Globus pallidus (tissue), 1 donor: ENCODE data around the gene NAP1L5.
A peak's percentile ranks its signal among the peaks of the same experiment; 100 is the strongest.

Experiments
- DNase-seq: peaks from one replicate; pipeline ENCODE4 v3.0.0-alpha.2; 2015; ENCODE audit warnings: low spot score

NAP1L5 gene, protein sequence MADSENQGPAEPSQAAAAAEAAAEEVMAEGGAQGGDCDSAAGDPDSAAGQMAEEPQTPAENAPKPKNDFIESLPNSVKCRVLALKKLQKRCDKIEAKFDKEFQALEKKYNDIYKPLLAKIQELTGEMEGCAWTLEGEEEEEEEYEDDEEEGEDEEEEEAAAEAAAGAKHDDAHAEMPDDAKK

GRCh38 chr4:88697588-88698329 is at the start of gene NAP1L5:
Gene NAP1L5, minus strand, starts transcription at chr4:88697829. Its CDS starts 75 bp downstream, at chr4:88697754.
- DNase-seq, result peak; percentile 65

DNA sequence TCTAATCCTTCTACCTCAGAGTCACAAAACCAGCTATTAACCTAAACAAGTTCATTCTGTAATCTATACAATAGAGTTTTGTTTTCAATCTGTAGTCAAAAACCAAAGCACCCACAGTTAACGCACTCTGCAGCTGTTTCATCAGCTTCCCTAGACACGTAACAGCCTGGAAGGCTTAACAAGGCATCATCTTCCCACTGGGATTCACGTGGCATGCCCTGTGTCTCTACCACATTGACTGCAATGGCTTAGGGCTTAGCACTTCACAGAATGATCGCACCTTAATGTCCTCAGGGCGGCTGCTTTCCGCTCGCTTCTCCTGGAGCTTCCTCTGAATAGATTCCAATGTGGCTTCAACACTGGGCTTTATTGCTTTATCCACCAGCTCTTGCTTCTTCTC is 49.7 kb upstream of the NAP1L5 start:
- no peak for DNase-seq

DNA sequence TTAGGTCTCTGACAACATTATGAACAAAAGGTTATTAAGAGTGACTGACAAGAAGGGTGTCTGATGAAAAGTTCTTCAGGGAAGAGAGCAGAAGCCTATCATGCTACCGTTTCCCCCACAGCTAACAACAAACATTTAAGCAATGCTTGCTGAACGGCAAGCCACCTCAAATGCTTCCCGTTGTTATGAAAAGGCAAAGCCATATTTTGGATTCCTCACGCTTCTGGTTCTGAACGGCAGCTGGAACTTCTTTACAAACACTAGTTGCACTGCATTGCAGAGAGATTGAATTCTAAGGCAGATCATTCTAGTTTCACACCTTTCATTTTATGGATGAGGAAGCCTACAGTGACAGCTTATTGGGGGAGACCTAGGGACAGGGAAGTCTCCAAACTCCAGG is 48.6 kb upstream of the NAP1L5 start:
- no peak for DNase-seq

DNA sequence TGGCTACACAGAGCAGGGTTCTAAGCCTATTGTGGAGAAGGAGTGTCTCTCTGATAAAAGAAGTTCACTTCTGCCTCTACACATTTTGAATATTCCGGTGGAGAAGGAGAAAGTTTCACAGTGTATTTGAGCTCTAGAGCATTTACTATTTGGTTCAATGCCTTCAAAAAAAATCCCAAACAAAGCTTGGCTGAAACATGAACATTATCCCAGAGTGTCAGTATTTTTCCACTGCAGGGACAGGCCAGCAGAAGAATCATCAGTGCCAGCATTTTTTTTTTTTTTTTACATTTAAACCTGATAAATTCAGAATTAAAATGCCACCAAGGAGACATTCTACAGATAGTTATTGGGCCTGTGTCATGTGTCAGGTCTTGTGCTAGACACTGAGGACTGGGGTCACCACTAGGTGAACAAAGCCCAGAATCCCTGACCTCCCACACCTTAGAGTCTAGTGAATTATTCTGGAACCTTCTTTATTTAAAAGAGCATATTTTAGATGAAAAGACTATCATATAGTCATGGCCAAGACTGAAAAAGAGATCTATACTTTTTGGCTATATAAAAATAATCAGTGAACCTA is 48.0 kb upstream of the NAP1L5 start:
- no peak for DNase-seq

DNA sequence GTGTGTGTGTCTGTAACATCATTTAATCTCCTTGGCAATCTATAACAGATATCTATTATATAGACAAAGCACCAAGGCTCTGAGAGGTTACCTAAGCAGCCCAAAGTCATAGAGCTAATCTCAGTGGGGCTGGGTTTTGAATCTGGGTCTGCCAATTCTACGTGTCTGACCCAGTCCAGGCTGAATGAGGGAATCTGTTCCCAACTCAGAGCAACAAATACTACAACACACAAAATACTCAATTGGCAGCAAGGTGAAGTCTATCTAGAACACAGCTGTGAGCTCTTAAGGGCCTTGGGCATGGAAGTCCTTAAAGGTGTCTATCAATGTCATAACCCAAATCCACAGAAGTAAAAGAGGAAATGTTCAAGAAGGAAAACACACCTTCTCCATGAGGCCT is 47.5 kb upstream of the NAP1L5 start:
- DNase-seq, result no peak

GRCh38 chr4:88744609-88745008 is 47.0 kb upstream of the NAP1L5 start:
- no peak for DNase-seq

DNA sequence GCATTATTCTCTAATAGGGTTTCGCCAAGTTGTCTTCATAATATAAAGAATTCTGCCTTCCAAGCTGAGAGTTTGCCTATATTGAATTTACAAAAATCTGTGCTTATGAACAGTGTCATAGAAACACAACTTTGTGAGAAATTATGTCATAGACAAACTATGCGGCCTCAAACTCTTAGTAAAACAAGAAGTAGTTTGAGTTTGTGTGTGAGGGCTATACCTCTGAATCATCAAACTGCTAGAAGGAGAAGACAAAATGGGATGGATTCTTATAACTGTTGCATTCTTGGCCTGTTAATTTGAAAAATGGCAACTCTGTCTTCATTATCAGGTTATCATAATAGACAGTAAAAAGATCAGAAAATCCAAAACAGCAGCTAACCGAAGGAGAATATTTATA is 46.1 kb upstream of the NAP1L5 start:
- DNase-seq, result no peak

GRCh38 chr4:88742561-88742960 is 44.9 kb upstream of the NAP1L5 start:
- DNase-seq, result no peak

- DNase-seq, result no peak
Measured at GRCh38 chr4:88738180-88738579, 40.6 kb upstream of the NAP1L5 start.

DNA sequence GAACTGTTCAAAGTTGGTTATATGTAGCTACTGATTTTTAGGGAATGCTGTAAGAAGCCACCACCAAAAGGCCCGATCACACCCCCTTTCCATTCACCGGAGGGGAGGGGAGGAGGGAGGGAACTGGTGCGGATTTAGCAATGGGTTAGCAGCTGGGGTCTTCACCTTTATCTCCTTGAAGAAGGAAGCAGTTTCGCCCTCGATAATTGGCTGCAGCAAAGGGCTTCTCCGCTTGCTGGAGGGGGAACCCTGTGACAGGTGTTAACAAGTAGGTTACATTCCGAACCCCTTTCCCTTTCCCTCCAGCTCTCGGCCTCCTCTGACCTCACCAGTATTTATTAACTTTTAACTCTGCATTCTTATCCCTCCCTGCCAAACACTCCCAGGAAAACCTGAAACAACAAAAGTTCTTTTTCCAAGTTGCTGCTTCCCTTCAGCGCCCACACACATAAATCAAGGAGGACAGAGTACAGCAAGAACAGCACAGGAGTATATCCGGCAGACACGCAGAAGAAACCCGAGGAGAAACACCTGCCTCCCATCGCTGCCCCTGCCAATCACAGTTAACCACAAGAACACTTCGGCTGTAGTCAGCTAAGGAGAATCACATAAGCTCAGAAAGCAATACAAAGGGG is 39.8 kb upstream of the NAP1L5 start:
- no peak for DNase-seq

GRCh38 chr4:88736264-88736663 is 38.6 kb upstream of the NAP1L5 start:
- no peak for DNase-seq

- DNase-seq, result no peak
Measured at GRCh38 chr4:88735564-88735963, 37.9 kb upstream of the NAP1L5 start.

DNA sequence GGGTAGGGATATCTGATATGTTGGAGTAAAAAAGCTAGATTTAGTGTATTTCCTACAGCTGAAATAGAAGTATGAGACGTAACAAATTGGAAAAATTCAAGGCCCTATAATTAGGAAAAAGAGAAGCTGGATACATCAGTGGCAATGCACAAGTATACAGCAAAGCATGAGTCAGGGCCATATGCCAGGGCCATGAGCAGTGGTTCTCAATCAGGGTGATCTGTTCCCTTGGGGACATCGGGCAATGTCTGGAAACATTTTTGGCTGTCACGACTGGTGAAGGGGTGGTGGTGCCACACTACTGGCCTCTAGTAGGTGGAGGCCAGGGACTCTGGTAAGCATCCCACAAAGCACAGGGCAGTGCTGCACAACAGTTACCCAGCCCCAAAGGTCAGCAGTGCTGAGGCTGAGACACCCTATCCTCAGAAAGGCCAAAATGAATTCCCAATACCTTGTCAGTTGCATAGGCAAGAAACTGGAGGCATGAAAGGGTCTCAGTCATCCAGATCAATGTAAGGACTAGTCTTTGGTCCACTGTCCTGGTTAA is 36.8 kb upstream of the NAP1L5 start:
- no peak for DNase-seq

DNA sequence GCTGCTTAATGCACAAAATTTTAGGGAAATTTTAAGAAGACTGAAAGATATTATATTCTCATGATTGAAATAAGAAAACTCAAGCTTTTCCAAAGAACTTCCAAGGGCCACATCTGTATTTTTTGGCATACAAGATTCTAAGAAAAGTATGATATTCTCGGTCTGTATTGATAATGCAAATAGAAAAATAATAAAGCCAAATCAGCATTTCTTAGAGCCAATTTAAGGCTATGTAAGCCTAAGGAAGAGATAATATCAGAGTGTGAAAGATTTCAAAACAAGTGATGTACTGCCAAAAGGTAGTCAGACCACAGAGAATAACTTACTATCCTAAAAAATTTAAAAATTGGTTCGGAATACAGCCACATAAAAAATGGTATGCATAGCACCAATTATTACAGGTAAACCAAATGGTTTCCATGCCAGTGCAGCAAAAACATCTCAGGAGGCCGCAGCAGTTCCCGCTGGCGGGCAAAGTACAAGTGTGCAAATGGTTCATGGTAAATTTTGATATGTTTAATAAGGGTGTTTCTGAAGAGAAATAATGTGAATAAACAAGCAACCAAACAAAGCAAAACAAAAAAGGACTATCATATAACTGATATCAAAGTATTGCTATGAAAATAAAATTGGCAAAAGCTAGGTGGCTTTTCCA is 35.2 kb upstream of the NAP1L5 start:
- DNase-seq, result no peak

GRCh38 chr4:88731381-88731780 is 33.8 kb upstream of the NAP1L5 start:
- DNase-seq, result no peak

GRCh38 chr4:88730811-88731210 is 33.2 kb upstream of the NAP1L5 start:
- DNase-seq, result no peak

DNA sequence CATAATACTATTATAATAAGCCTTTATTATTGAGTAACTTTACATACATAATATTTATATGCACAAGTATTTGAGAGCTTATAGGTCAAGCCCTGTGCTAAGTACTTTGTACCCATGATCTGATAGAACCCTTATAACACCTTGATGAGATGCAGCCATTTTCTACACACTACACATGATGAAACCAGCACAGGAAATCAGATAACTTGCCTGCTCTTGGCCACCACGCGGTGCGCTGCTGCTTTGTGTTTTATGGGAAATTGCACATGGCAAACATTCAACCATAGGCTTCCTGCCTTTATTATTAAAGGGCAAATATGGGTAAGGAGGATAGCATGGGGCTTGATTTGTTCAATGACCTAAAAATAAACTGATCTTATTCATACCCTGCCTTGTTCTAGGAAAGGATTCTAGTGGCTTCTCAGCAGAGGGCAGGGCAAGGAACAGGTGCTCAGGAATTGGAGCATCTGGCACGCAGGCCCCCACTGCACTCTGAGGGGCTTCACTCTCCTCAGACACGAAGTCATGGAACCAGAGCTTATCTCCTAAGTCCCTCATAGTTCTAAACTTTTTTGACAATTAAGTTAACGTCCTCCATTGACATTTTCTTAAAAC is 31.6 kb upstream of the NAP1L5 start:
- no peak for DNase-seq

DNA sequence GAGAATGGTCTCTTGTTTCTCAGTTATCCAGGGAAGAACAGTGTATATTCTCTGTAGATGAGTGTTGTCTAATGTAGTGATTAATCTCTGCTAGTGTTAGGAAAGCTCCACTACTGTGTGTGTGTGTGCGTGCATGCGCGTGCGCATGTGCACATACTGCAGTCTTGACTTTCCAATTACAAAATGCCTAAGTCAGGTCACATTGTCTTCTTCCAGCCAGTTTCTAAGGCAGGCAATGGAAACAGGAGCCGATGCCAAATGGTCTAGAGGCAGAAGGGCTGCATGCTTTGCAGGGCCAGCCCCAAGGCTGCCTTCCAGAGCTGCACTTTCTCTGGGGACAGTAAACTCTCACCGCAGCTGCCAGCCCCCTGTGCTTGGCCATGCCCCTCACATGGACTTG is 30.5 kb upstream of the NAP1L5 start:
- DNase-seq, result no peak

DNA sequence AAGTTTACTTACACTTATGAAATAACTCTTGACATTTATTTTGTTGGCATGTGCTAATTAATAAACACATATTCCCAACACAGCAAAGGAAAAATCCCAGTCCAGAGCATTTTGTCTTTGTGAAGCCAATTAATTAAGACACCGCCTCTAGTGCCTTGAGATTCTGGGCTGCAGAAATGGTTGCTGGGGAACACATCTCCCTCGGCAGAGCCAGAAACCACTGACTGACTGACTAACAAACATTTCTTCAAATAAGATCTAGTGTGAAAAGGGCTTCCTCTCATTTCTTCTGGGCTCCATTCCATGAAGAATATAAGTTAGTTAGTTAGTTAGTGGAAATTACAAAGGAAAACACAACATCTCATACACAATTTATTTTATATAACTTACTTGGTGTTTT is 28.4 kb upstream of the NAP1L5 start:
- DNase-seq, result peak; percentile 40

DNA sequence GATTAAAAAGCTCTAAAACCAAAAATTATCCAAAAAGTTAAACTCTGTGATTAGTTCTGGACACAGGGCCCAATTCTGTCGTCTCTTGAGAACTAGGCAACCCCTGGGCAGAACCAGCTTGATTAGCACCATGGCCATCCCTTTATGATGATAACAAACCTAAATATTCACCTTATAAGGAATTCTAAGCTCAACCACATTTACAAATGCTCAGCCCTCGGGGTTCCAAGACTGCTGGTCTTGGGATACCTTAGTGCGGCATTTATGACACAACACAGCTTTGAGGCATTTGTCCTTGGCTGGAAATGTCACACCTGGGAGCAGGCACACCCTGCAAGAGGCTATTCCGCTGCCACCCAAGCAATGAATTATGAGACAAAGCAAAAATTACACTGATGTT is 27.5 kb upstream of the NAP1L5 start:
- DNase-seq, result no peak

DNA sequence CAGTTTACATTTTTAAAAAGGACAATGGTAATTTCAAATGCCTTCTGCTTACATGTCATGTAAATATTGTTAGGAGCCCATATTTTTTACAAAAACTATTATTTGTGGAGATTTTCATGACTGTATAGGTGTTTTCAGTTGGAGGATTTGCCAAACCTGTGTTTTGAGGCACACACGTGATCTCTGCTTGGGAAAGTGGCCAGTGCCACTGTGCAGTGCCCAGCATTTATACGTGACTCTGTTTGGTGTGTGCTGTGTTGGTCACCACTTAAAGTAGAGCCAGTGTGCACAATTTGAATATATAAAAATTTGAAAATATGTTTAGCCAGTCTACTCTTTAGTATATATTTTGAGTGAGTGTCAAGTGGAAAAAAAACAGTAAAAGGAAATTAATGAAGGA is 26.8 kb upstream of the NAP1L5 start:
- DNase-seq, result no peak

DNA sequence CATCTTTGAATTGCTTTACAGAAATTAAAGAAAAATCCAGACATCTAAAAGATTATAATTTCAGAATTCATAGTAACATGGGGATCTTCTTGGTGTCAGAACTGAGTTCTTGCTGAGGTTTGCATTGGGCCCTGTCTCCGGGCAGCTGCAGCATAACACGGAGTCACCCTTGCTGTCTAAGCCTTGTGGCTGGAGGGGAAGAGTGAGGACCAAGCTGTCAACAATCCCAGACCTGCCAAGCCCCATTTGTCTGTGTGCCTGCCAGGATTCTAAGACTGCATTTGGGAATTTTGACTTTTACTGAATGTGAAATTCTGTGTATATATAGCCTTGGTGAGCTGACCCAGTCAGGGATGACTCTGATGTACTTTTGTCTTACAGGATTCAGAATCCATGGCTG is 25.2 kb upstream of the NAP1L5 start:
- DNase-seq, result no peak
